Body of pancreas (tissue), 4 donors: Measurements from ENCODE around the gene ZBP1. TPM values are rescaled to one million over a fixed set of nuclear protein-coding genes. Genes with fewer than 3 reads are reported as not detected.

Experiments
- ATAC-seq: fragments of 150-250 bp; one replicate; pipeline ENCODE4 v1.9.1; 2016
- DNase-seq, 4 donors: peaks; one replicate each; pipeline ENCODE4 v3.0.0-alpha.2; 2019
- H3K27ac ChIP-seq, 4 donors: fragments of 200-600 bp; sonication (generic); 1 replicate in 3 of 4; 2 replicates in 1 of 4; pipeline versions ENCODE4 v1.5.1 to v1.6.1; 2016 to 2019; ENCODE audit warnings: mild to moderate bottlenecking in 1 of 4, mixed read lengths in 1 of 4, moderate library complexity in 1 of 4
- H3K27me3 ChIP-seq, 2 donors: fragments of 200-600 bp; sonication (generic); one replicate each; pipeline ENCODE4 v1.6.0; 2016; ENCODE audit warnings: mild to moderate bottlenecking in 1 of 2
- H3K36me3 ChIP-seq, 2 donors: fragments of 200-600 bp; sonication (generic); replicated peaks in 1 of 2; 2 replicates each; pipeline ENCODE4 v1.5.1; 2016; ENCODE audit warnings: low read depth in 2 of 2; ENCODE audit not compliant: insufficient read depth in 1 of 2
- H3K4me1 ChIP-seq: fragments of 200-600 bp; sonication (generic); one replicate; pipeline ENCODE4 v1.6.0; 2016
- H3K4me3 ChIP-seq, 2 donors: fragments of 200-600 bp; sonication (generic); 1 replicate in 1 of 2; 2 replicates in 1 of 2; pipeline ENCODE4 v1.5.1; 2016 to 2019
- H3K9me3 ChIP-seq, 3 donors: fragments of 200-600 bp; sonication (generic); 1 replicate in 2 of 3; 2 replicates in 1 of 3; pipeline ENCODE4 v1.5.1; 2016
- CTCF ChIP-seq, 7 experiments: fragments of 450-650 bp in 4 of 7; fragments of 200-600 bp in 3 of 7; sonication (generic) in 3 of 7; IDR thresholded peaks; one replicate each; pipeline ENCODE4 v1.5.1; 2016 to 2019; ENCODE audit warnings: antibody characterized with exemption in 7 of 7
- POLR2A ChIP-seq, 3 donors: fragments of 450-650 bp; IDR thresholded peaks; one replicate each; pipeline ENCODE4 v1.6.1; 2016; ENCODE audit warnings: antibody characterized with exemption in 3 of 3, mild to moderate bottlenecking in 2 of 3
- WGBS, 2 donors: methylation state at CpG; one replicate each; pipeline ENCODE4 v1.1.5; 2017; 5-methylcytosine and 5-hydroxymethylcytosine counted together
- intact Hi-C: fragments of 100-400 bp; cut with DNase I; formaldehyde crosslinking; loops from one replicate; pipeline ENCODE4 v1.15.1; 2023
- total RNA-seq, 2 donors: library from RNA; depleted of rRNA; stranded (reverse); fragments of >200 nt; gene quantifications; one replicate each; pipeline ENCODE4 v1.1.0, GENCODE V29; 2016

ZBP1 gene
- total RNA-seq, 2 donors from 2014 or later = 0.26 TPM; not detected in 1

- DNase-seq (no peak), ATAC-seq (no peak)
- TF ChIP-seq CTCF (IDR thresholded peaks at IDR 0.05) (no peak), POLR2A (IDR thresholded peaks at IDR 0.05) (no peak)
- H3K27ac ChIP-seq = no peak overlapping the region
- no peaks in the 10 kb centered on the region for H3K9me3 ChIP-seq
- H3K4me1 ChIP-seq = peaks cover 11% of the 10 kb centered on the region
- H3K36me3 ChIP-seq = no peaks in the 10 kb centered on the region
- intact Hi-C loops = no loop called here
- 31 to 48% methylated on average over 10 to 11 of the region's 11 CpGs for WGBS, 2 donors
- H3K4me3 ChIP-seq = no peak overlapping the region
- peaks cover 0 to 5% of the 10 kb centered on the region in 2 donors for H3K27me3 ChIP-seq
Measured at GRCh38 chr20:57579331-57579897, 40.8 kb downstream of the ZBP1 start.

- intact Hi-C loops = no loop called here
- no peaks in the 10 kb centered on the region for H3K36me3 ChIP-seq
- H3K9me3 ChIP-seq = no peaks in the 10 kb centered on the region
- peaks cover 0 to 5% of the 10 kb centered on the region in 2 donors for H3K27me3 ChIP-seq
- DNase-seq (no peak), ATAC-seq (no peak)
- H3K4me3 ChIP-seq = no peak overlapping the region
- 60 to 65% methylated on average over 7 to 10 of the region's 10 CpGs for WGBS, 2 donors
- H3K27ac ChIP-seq = no peak overlapping the region
- TF ChIP-seq POLR2A (IDR thresholded peaks at IDR 0.05) (no peak), CTCF (IDR thresholded peaks at IDR 0.05) (no peak)
- H3K4me1 ChIP-seq = peaks cover 11% of the 10 kb centered on the region
Measured at GRCh38 chr20:57578476-57579165, 41.6 kb downstream of the ZBP1 start.

GRCh38 chr20:57577679-57578475 is 42.3 kb downstream of the ZBP1 start:
- H3K36me3 ChIP-seq = no peaks in the 10 kb centered on the region
- H3K9me3 ChIP-seq = no peaks in the 10 kb centered on the region
- ATAC-seq = no peak
- TF ChIP-seq CTCF (IDR thresholded peaks at IDR 0.05) (no peak), POLR2A (IDR thresholded peaks at IDR 0.05) (no peak)
- H3K4me1 ChIP-seq = peaks cover 11% of the 10 kb centered on the region
- DNase-seq = no peak
- intact Hi-C loops = no loop called here
- H3K27ac ChIP-seq = no peak overlapping the region
- peaks cover 0 to 5% of the 10 kb centered on the region in 2 donors for H3K27me3 ChIP-seq
- H3K4me3 ChIP-seq = no peak overlapping the region
- 53 to 77% methylated on average over 7 to 9 of the region's 10 CpGs for WGBS, 2 donors

GRCh38 chr20:57576617-57577550 is 43.3 kb downstream of the ZBP1 start:
- ATAC-seq = no peak
- no peak for DNase-seq
- TF ChIP-seq POLR2A (IDR thresholded peaks at IDR 0.05) (no peak), CTCF (IDR thresholded peaks at IDR 0.05) (no peak)
- intact Hi-C loops = no loop called here
- H3K27me3 ChIP-seq = peaks cover 0 to under 1% of the 10 kb centered on the region in 2 donors
- H3K9me3 ChIP-seq = no peaks in the 10 kb centered on the region
- no peak overlapping the region for H3K4me3 ChIP-seq
- no peak overlapping the region for H3K27ac ChIP-seq
- peaks cover 4% of the 10 kb centered on the region for H3K4me1 ChIP-seq
- WGBS, 2 donors = 50 to 56% methylated on average over 6 of the region's 6 CpGs
- H3K36me3 ChIP-seq = no peaks in the 10 kb centered on the region
